G401.6 (cell line): Measurements from ENCODE around the gene P3H2.

Experiments
- FAIRE-seq: peaks from 2 replicates; lab custom pipeline; 2012; peaks lifted over from hg19 to GRCh38; lab: Jason Lieb, UNC

The P3H2 gene

DNA sequence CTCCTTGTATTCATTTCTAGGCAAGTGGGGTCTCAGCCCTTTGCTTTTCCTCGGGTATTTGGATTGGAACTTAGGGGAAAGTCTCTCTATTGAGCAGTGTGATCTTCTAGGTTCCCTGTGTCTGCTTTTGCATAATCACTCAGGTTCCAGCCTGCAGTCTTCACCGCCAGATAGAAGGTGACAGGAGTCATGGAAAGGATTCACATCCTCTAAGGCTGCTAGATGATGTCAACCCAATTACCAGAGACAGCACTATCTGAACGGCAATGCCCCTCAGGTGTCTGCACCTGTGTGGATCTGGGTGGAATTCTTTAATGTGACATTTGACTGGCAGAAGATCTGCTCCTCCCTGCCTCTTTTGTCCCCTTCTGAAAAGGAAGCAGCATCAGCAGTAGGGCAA is 177.7 kb downstream of the P3H2 start:
- no peak for FAIRE-seq

DNA sequence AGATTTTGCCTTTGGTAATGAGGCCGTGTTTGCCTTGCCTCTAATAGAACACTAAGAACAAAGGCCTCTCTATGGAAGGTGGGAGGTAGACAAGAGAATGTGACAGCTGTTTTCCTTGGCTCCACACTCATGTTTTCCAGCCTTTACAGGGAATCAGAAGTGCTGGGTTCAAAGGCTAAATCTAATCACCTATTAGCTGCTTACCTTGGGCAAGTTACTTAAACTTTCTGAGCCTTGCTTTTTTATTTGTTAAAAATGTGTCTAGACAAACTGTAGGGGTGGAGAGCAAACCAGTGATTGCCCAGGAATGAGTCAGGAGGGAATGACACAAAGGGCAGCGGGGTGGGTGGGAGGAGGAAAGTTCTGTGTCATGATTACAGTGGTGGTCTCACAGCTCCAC is 179.0 kb downstream of the P3H2 start:
- no peak for FAIRE-seq

DNA sequence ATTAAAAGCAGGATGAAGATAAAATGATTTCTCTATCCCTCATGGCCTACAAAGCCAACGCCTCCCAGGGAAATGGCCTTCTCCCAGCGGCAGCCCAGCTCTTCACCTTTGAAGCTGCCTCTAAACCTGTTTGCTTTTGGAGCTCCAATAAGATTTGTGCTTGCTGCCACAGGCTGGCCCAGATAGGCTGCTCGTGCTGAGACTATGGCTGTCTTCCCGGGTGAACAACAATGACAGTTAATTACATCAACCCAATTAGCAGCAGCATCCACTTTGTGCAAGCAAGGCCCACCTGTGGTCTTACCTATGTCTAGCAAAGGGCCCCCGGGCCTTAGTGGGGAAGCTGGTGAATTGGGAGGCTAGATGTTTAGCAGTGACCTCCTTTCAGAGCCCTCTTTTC is 179.6 kb downstream of the P3H2 start:
- no peak for FAIRE-seq

GRCh38 chr3:189937302-189938127 is 183.2 kb downstream of the P3H2 start:
- FAIRE-seq, result no peak

GRCh38 chr3:189936201-189936945 is 184.3 kb downstream of the P3H2 start:
- no peak for FAIRE-seq

DNA sequence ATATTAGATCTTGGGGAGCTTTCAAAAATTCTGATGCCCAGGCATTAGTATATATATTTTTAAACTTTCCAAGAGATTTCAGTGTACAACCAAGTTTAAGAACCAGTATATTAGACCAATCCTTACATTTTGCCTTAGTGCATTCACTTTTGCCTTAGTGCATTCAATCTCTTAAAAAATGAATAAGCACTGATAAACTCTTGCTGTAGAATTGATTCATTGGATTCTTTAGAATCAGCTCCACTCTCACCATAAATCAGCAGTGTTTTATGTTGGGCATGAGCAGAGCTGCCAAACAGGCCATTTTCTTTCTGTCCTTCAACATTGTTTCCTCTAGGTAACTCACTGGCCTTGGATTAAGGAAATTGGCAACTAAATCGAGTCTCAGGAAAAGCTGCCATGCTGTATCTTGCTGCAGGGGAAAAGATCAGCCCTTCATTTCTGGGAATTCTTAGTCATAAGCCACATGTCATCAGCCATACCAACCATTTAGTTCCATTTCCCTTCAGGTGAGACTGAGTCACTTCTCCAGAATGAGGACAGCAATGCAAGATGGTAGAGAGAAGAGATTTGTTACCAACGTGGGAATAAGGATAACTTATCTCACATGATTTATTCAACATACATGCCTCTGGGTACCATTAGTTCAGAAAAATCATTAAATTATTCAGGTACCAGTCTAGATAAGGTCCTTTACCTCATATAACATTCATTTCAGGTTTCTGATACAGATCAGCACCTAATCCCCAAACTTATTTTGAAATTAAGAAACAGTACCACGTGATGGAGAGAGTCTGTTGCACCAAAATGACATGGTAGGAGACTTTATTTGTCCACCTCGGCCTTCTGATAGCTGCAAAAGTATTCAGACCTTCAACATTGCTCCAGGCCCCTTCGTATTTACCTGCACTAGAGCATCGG is 192.5 kb downstream of the P3H2 start:
- FAIRE-seq, result no peak

DNA sequence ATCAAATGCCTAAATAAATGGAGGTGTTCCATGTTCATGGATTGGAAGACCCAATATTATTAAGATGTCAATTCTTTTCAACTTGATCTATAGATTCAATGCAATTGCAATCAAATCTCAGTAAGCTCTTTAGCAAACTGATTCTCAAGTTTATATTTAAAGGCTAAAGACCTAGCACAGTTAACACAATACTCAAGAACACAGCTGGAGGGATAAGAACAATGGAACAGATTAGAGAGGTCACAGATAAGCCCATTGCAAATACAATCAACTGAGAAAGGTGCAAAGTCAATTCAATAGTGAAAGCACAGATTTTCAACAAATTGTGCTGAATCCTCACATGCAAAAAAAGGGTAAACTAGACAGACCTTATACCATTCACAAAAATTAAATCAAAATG is 198.9 kb downstream of the P3H2 start:
- no peak for FAIRE-seq

- no peak for FAIRE-seq
These were observed 205.9 kb downstream of the P3H2 start for GRCh38 chr3:189914799-189915198.

GRCh38 chr3:189911001-189911400 is 209.7 kb downstream of the P3H2 start:
- no peak for FAIRE-seq

- FAIRE-seq, result no peak
These were observed 211.1 kb downstream of the P3H2 start for GRCh38 chr3:189909573-189909972.

DNA sequence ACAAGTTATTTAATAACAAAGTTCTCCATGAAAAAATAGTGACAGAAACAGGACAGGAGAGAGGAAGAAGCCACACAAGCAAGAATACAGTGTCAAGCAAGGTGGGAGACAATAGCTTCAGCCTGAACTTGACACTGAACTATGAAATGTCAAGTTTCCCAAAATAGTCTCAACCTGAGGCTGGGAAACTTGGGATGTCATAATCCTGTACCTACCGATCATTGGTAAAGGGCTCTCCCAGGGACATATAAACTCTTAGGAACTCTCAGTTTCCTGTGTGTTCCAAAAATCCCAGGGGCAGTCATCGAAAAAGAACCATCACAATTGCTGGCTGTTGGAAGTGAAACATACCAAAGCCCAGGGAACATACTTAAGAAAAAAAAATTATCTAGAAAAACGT is 211.6 kb downstream of the P3H2 start:
- FAIRE-seq, result no peak

DNA sequence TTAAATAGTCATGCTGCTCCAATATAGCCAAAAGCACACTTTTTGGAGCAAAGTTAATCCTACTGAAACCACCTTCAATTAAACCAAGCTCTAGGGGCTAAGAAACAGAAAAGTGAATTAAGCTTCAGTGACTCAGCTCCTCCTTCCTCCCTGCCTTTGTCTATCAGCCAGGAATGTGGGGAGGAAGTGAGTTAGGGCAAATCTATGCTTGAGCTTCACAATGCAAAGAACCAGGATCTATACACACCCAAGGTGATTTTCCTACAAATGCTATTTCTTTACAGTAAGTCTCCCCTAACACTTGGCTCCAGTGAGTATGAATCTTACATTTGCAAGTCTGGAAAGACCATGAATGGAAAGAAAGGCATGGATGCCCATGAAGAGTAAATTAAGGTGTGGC is 212.1 kb downstream of the P3H2 start:
- FAIRE-seq, result no peak

DNA sequence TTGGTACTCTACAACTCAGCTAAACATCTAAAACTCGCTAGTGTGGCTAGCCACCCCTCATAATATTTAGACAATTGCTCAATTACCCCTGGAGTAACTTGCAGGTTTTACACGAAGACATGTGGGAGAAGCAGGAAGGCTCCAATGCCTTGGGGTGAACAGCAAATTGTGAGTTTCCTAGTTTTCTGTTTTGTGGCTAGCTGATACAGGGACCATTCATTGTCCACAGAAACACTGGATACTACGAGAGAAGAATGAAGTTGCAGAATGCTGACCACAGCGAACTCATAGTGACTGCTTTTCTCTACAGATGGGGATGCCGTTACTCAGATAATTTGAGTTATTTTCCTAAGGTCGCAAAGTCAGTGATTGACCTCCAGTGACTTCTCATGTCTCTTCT is 212.9 kb downstream of the P3H2 start:
- no peak for FAIRE-seq
